ENCODE results near the gene TECPR2.

The TECPR2 gene

GRCh38 chr14:102492531-102492910 lies 129.8 kb downstream of the TECPR2 start:
- DNase-seq (ENCODE audit: low read depth in 1 of 2, low spot score in 1 of 2), result no peak
- in situ Hi-C loops (cut with HindIII; ENCODE audit: low pct_unique_long_range_greater_than_20kb, low sequenced_read_pairs), result no loop called here
- no peak for TF ChIP-seq JUND (IDR thresholded peaks at IDR 0.05; ENCODE audit: low read depth)

- TF ChIP-seq JUND (IDR thresholded peaks at IDR 0.05; ENCODE audit: low read depth), result no peak
- DNase-seq (ENCODE audit: low read depth in 1 of 2, low spot score in 1 of 2), result no peak
- in situ Hi-C loops (cut with HindIII; ENCODE audit: low pct_unique_long_range_greater_than_20kb, low sequenced_read_pairs), result no loop called here
Observed at GRCh38 chr14:102493096-102493495, 130.4 kb downstream of the TECPR2 start.

- in situ Hi-C loops (cut with HindIII; ENCODE audit: low pct_unique_long_range_greater_than_20kb, low sequenced_read_pairs), result no loop called here
- TF ChIP-seq JUND (IDR thresholded peaks at IDR 0.05; ENCODE audit: low read depth), result no peak
- DNase-seq (ENCODE audit: low read depth in 1 of 2, low spot score in 1 of 2), result no peak
Observed at GRCh38 chr14:102493585-102493984, 130.8 kb downstream of the TECPR2 start.

- DNase-seq (ENCODE audit: low read depth in 1 of 2, low spot score in 1 of 2), result no peak
- in situ Hi-C loops (cut with HindIII; ENCODE audit: low pct_unique_long_range_greater_than_20kb, low sequenced_read_pairs), result no loop called here
- no peak for TF ChIP-seq JUND (IDR thresholded peaks at IDR 0.05; ENCODE audit: low read depth)
Observed at GRCh38 chr14:102495491-102496330, 133.0 kb downstream of the TECPR2 start.

- no peak for TF ChIP-seq JUND (IDR thresholded peaks at IDR 0.05; ENCODE audit: low read depth)
- DNase-seq (ENCODE audit: low read depth in 1 of 2, low spot score in 1 of 2), result no peak
- in situ Hi-C loops (cut with HindIII; ENCODE audit: low pct_unique_long_range_greater_than_20kb, low sequenced_read_pairs), result no loop called here
Observed at GRCh38 chr14:102496331-102496691, 133.6 kb downstream of the TECPR2 start.

- in situ Hi-C loops (cut with HindIII; ENCODE audit: low pct_unique_long_range_greater_than_20kb, low sequenced_read_pairs), result no loop called here
- no peak for DNase-seq (ENCODE audit: low read depth in 1 of 2, low spot score in 1 of 2)
- TF ChIP-seq JUND (IDR thresholded peaks at IDR 0.05; ENCODE audit: low read depth), result no peak
Observed at GRCh38 chr14:102496958-102497744, 134.4 kb downstream of the TECPR2 start.

GRCh38 chr14:102497998-102498677 lies 135.4 kb downstream of the TECPR2 start:
- in situ Hi-C loops (cut with HindIII; ENCODE audit: low pct_unique_long_range_greater_than_20kb, low sequenced_read_pairs), result no loop called here
- DNase-seq (ENCODE audit: low read depth in 1 of 2, low spot score in 1 of 2), result peak in 1 of 2 experiments; percentile 47
- TF ChIP-seq JUND (IDR thresholded peaks at IDR 0.05; ENCODE audit: low read depth), result no peak

- in situ Hi-C loops (cut with HindIII; ENCODE audit: low pct_unique_long_range_greater_than_20kb, low sequenced_read_pairs), result no loop called here
- no peak for TF ChIP-seq JUND (IDR thresholded peaks at IDR 0.05; ENCODE audit: low read depth)
- no peak for DNase-seq (ENCODE audit: low read depth in 1 of 2, low spot score in 1 of 2)
Observed at GRCh38 chr14:102498678-102499265, 136.0 kb downstream of the TECPR2 start.

GRCh38 chr14:102499401-102500157 lies 136.8 kb downstream of the TECPR2 start:
- TF ChIP-seq JUND (IDR thresholded peaks at IDR 0.05; ENCODE audit: low read depth), result no peak
- DNase-seq (ENCODE audit: low read depth in 1 of 2, low spot score in 1 of 2), result no peak
- in situ Hi-C loops (cut with HindIII; ENCODE audit: low pct_unique_long_range_greater_than_20kb, low sequenced_read_pairs), result no loop called here

- no peak for DNase-seq (ENCODE audit: low read depth in 1 of 2, low spot score in 1 of 2)
- in situ Hi-C loops (cut with HindIII; ENCODE audit: low pct_unique_long_range_greater_than_20kb, low sequenced_read_pairs), result no loop called here
- TF ChIP-seq JUND (IDR thresholded peaks at IDR 0.05; ENCODE audit: low read depth), result no peak
Observed at GRCh38 chr14:102500158-102500662, 137.5 kb downstream of the TECPR2 start.

GRCh38 chr14:102500713-102501112 lies 138.0 kb downstream of the TECPR2 start:
- in situ Hi-C loops (cut with HindIII; ENCODE audit: low pct_unique_long_range_greater_than_20kb, low sequenced_read_pairs), result no loop called here
- DNase-seq (ENCODE audit: low read depth in 1 of 2, low spot score in 1 of 2), result no peak
- TF ChIP-seq JUND (IDR thresholded peaks at IDR 0.05; ENCODE audit: low read depth), result no peak
